Endodermal cell (in vitro differentiated cells): ENCODE measurements around the gene ADRB2. TPM values are rescaled to one million over a fixed set of nuclear protein-coding genes. Genes with fewer than 3 reads are reported as not detected.

ENCODE experiments used
- DNase-seq: peaks from one replicate; pipeline ENCODE4 v3.0.0-alpha.2; 2017
- H3K27ac ChIP-seq: 2 replicates; pipeline ENCODE4 v1.5.1; 2013; ENCODE audit warnings: mild to moderate bottlenecking, low read depth, low read length, moderate library complexity
- H3K27me3 ChIP-seq: 2 replicates; pipeline ENCODE4 v1.6.1; 2013; ENCODE audit warnings: mild to moderate bottlenecking, low read length, moderate library complexity; ENCODE audit not compliant: insufficient read depth, control insufficient read depth, poor library complexity, severe bottlenecking
- H3K36me3 ChIP-seq: 2 replicates; pipeline ENCODE4 v1.7.0; 2013; ENCODE audit warnings: mild to moderate bottlenecking, low read length, moderate library complexity; ENCODE audit not compliant: control insufficient read depth, insufficient read depth
- H3K4me1 ChIP-seq: one replicate; pipeline ENCODE4 v1.7.0; 2013; ENCODE audit warnings: low read length; ENCODE audit not compliant: control insufficient read depth, insufficient read depth
- H3K4me3 ChIP-seq: 2 replicates; pipeline ENCODE4 v1.5.1; 2013; ENCODE audit warnings: mild to moderate bottlenecking, low read length, moderate library complexity
- H3K9ac ChIP-seq: 2 replicates; pipeline ENCODE4 v1.6.1; 2013; ENCODE audit warnings: mild to moderate bottlenecking, low read length, moderate library complexity; ENCODE audit not compliant: poor library complexity, severe bottlenecking; ENCODE audit errors: extremely low read depth
- H3K9me3 ChIP-seq: 2 replicates; pipeline ENCODE4 v1.6.1; 2013; ENCODE audit warnings: mild to moderate bottlenecking, low read length, moderate library complexity; ENCODE audit not compliant: control insufficient read depth
- H3K27ac Mint-ChIP-seq: 2 replicates; pipeline ENCODE4 v1.8.0; 2020; ENCODE audit warnings: mixed read lengths
- H3K27me3 Mint-ChIP-seq: 2 replicates; pipeline ENCODE4 v1.8.0; 2021; ENCODE audit warnings: mild to moderate bottlenecking, mixed read lengths; ENCODE audit not compliant: insufficient read depth
- H3K36me3 Mint-ChIP-seq: 2 replicates; pipeline ENCODE4 v1.8.0; 2020; ENCODE audit warnings: low read depth, mixed read lengths
- H3K4me1 Mint-ChIP-seq: 2 replicates; pipeline ENCODE4 v1.8.0; 2020; ENCODE audit warnings: mixed read lengths
- H3K4me3 Mint-ChIP-seq: 2 replicates; pipeline ENCODE4 v1.8.0; 2020; ENCODE audit warnings: mild to moderate bottlenecking, moderate library complexity, mixed read lengths
- H3K9me3 Mint-ChIP-seq: 2 replicates; pipeline ENCODE4 v1.8.0; 2020; ENCODE audit warnings: mild to moderate bottlenecking, mixed read lengths
- WGBS, 2 experiments: methylation state at CpG; one replicate each; pipeline versions ENCODE4 v1.1.5 to v1.1.7; 2013; ENCODE audit warnings: missing lambda C conversion rate in 2 of 2, mixed read lengths in 1 of 2; ENCODE audit not compliant: insufficient coverage in 1 of 2, insufficient read length in 1 of 2; 5-methylcytosine and 5-hydroxymethylcytosine counted together
- total RNA-seq, 2 donors: library from RNA; stranded (reverse); fragmentation: NEBNext Ultra II Directional in 1 of 2; extraction: Animal tissue kit (Norgen Biotek cat#: 25700) in 1 of 2; gene quantifications; 2 replicates in 1 of 2; 3 replicates in 1 of 2; pipeline ENCODE4 v1.2.1, GENCODE V29; 2021
- TF ChIP-seq, protein P1 (sequence below): fragments of 200-600 bp; sonication (generic); conservative IDR thresholded peaks from 2 replicates; pipeline ENCODE4 v1.5.0; 2021; ENCODE audit warnings: antibody characterized with exemption, mild to moderate bottlenecking

ADRB2 gene
- total RNA-seq, 2 donors from 2014 or later = 0.20 to 0.42 TPM

DNA sequence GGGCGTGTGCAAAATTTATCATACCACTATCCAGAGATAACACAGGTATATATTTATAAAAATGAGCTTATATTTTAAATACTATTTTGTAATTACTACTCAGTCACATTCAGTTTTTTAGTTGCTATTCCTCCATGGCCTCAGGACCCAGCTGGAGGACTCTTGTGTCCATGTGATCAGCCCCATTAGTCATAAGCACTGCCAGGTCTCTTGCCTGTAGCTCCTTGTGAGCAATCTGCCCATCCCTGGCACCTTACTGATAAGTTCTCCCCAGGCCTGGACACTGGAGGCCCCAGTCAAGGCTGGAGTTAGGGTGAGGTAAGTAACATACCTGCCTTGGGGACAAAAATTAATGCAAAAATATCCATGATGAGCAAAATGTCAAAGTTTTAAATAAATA, 29.5 kb upstream of the ADRB2 start:
- WGBS, 2 experiments = no CpG with 5 or more reads among the region's 1 CpG
- H3K4me1 ChIP-seq = no peaks in the 10 kb centered on the region
- Mint-ChIP-seq H3K27me3 (peaks cover 2% of the 10 kb centered on the region), H3K4me3 (no peak overlapping the region), H3K27ac (no peak overlapping the region), H3K4me1 (no peaks in the 10 kb centered on the region), H3K36me3 (no peaks in the 10 kb centered on the region), H3K9me3 (no peaks in the 10 kb centered on the region)
- no peak overlapping the region for H3K9ac ChIP-seq
- H3K4me3 ChIP-seq = no peak overlapping the region
- DNase-seq = no peak
- no peaks in the 10 kb centered on the region for H3K9me3 ChIP-seq
- H3K27ac ChIP-seq = no peak overlapping the region
- peaks cover 5% of the 10 kb centered on the region for H3K27me3 ChIP-seq
- TF ChIP-seq, protein P1, sequence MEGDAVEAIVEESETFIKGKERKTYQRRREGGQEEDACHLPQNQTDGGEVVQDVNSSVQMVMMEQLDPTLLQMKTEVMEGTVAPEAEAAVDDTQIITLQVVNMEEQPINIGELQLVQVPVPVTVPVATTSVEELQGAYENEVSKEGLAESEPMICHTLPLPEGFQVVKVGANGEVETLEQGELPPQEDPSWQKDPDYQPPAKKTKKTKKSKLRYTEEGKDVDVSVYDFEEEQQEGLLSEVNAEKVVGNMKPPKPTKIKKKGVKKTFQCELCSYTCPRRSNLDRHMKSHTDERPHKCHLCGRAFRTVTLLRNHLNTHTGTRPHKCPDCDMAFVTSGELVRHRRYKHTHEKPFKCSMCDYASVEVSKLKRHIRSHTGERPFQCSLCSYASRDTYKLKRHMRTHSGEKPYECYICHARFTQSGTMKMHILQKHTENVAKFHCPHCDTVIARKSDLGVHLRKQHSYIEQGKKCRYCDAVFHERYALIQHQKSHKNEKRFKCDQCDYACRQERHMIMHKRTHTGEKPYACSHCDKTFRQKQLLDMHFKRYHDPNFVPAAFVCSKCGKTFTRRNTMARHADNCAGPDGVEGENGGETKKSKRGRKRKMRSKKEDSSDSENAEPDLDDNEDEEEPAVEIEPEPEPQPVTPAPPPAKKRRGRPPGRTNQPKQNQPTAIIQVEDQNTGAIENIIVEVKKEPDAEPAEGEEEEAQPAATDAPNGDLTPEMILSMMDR = no peak
- H3K36me3 ChIP-seq = no peaks in the 10 kb centered on the region

GRCh38 chr5:148798786-148799185, 27.6 kb upstream of the ADRB2 start:
- peaks cover 2% of the 10 kb centered on the region for H3K27me3 Mint-ChIP-seq
- no peaks in the 10 kb centered on the region for H3K9me3 ChIP-seq
- H3K4me1 ChIP-seq = no peaks in the 10 kb centered on the region
- TF ChIP-seq, protein P1 = no peak
- H3K27me3 ChIP-seq = peaks cover 5% of the 10 kb centered on the region
- H3K9ac ChIP-seq = no peak overlapping the region
- no peak overlapping the region for H3K27ac ChIP-seq
- no peaks in the 10 kb centered on the region for H3K36me3 ChIP-seq
- WGBS, 2 experiments = 95 to 100% methylated on average over 1 of the region's 1 CpG
- no peak for DNase-seq
- H3K36me3 Mint-ChIP-seq = no peaks in the 10 kb centered on the region
- no peaks in the 10 kb centered on the region for H3K4me1 Mint-ChIP-seq
- H3K9me3 Mint-ChIP-seq = no peaks in the 10 kb centered on the region
- H3K27ac Mint-ChIP-seq = no peak overlapping the region
- H3K4me3 Mint-ChIP-seq = no peak overlapping the region
- no peak overlapping the region for H3K4me3 ChIP-seq

DNA sequence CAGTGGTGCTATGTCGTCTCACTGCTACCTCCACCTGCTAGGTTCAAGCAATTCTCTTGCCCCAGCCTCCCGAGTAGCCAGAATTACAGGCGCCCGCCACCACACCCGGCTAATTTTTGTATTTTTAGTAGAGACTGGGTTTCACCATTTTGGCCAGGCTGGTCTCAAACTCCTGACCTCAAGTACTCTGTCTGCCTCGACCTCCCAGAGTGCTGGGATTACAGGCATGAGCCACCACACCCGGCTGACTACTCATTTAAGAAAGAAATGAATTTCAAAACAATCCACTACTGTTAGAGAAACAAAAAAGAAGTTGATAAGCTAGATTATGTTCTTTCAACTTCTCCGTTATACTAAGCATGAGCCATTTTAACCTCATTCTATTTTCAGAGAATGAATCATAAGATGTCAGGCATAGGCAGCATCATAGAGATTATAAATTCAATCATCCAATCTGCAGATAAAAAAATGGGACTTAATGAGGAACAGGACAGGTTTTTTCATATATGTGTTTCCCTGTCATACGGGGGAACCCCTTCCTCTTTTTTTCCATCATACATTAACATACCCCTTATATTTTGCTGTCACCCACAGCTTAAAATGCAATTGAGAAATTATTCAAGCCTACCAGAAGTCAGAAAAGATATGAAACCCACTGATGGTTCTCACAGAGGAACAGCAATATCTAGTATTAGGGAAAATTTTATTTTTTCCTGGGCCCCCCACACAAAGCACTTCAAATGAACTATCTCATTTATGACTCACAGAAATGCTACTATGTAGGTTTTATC, 26.5 kb upstream of the ADRB2 start:
- Histone ChIP-seq H3K27me3 (peaks cover 5% of the 10 kb centered on the region), H3K4me3 (no peak overlapping the region), H3K36me3 (no peaks in the 10 kb centered on the region), H3K9ac (no peak overlapping the region), H3K4me1 (no peaks in the 10 kb centered on the region), H3K27ac (no peak overlapping the region), H3K9me3 (no peaks in the 10 kb centered on the region)
- 86 to 93% methylated on average over 4 to 9 of the region's 9 CpGs for WGBS, 2 experiments
- TF ChIP-seq, protein P1 = no peak
- H3K9me3 Mint-ChIP-seq = no peaks in the 10 kb centered on the region
- no peak overlapping the region for H3K27ac Mint-ChIP-seq
- no peak for DNase-seq
- H3K36me3 Mint-ChIP-seq = no peaks in the 10 kb centered on the region
- H3K27me3 Mint-ChIP-seq = peaks cover 3% of the 10 kb centered on the region
- no peak overlapping the region for H3K4me3 Mint-ChIP-seq
- H3K4me1 Mint-ChIP-seq = no peaks in the 10 kb centered on the region
